Lower leg skin (tissue), 4 donors: ENCODE measurements around the gene ECM1. TPM values are rescaled to one million over a fixed set of nuclear protein-coding genes. Genes with fewer than 3 reads are reported as not detected.

Experiments used
- DNase-seq, 2 donors: peaks; one replicate each; pipeline ENCODE4 v3.0.0-alpha.2; 2019; ENCODE audit warnings: low spot score in 2 of 2
- H3K4me3 ChIP-seq: fragments of 200-600 bp; sonication (generic); 2 replicates; pipeline ENCODE4 v1.5.1; 2017; ENCODE audit warnings: mild to moderate bottlenecking, low read depth; ENCODE audit not compliant: poor library complexity, severe bottlenecking
- CTCF ChIP-seq, 3 donors: fragments of 450-650 bp; IDR thresholded peaks; one replicate each; pipeline ENCODE4 v1.5.1; 2016; ENCODE audit warnings: antibody characterized with exemption in 3 of 3, mild to moderate bottlenecking in 3 of 3, moderate library complexity in 2 of 3
- POLR2A ChIP-seq, 2 donors: fragments of 450-650 bp; IDR thresholded peaks; one replicate each; pipeline ENCODE4 v1.6.1; 2016 to 2017; ENCODE audit warnings: antibody characterized with exemption in 2 of 2, mild to moderate bottlenecking in 1 of 2, moderate library complexity in 1 of 2
- WGBS, 2 donors: methylation state at CpG; one replicate each; pipeline ENCODE4 v1.1.5; 2018; 5-methylcytosine and 5-hydroxymethylcytosine counted together
- intact Hi-C: fragments of 100-400 bp; cut with DNase I; formaldehyde crosslinking; loops from one replicate; pipeline ENCODE4 v1.15.0; 2023; ENCODE audit warnings: low total_unique reads
- total RNA-seq, 4 donors: library from RNA; depleted of rRNA; stranded (reverse); fragments of >200 nt; gene quantifications; one replicate each; pipeline ENCODE4 v1.1.0, GENCODE V29; 2016

ECM1 gene
- total RNA-seq, 4 donors from 2014 or later, result 64.1 to 131 (median 86.2) TPM

GRCh38 chr1:150512846-150513245, 4.9 kb downstream of the ECM1 start:
- DNase-seq, result no peak
- 37 to 71% methylated on average over 2 of the region's 2 CpGs for WGBS, 2 donors
- intact Hi-C loops, result no loop called here
- no peak for TF ChIP-seq CTCF (IDR thresholded peaks at IDR 0.05)
- no peak for TF ChIP-seq POLR2A (IDR thresholded peaks at IDR 0.05)
- H3K4me3 ChIP-seq, result no peak overlapping the region

- intact Hi-C loops, result no loop called here
- no peak for DNase-seq
- H3K4me3 ChIP-seq, result no peak overlapping the region
- TF ChIP-seq CTCF (IDR thresholded peaks at IDR 0.05) (no peak), POLR2A (IDR thresholded peaks at IDR 0.05) (no peak)
- WGBS, 2 donors, result 52 to 61% methylated on average over 7 of the region's 7 CpGs
These were observed 5.5 kb downstream of the ECM1 start for GRCh38 chr1:150513351-150513791.

GRCh38 chr1:150514260-150514659, 6.4 kb downstream of the ECM1 start:
- H3K4me3 ChIP-seq, result no peak overlapping the region
- intact Hi-C loops, result no loop called here
- WGBS, 2 donors, result 91 to 92% methylated on average over 9 of the region's 9 CpGs
- DNase-seq, result no peak
- no peak for TF ChIP-seq CTCF (IDR thresholded peaks at IDR 0.05)
- no peak for TF ChIP-seq POLR2A (IDR thresholded peaks at IDR 0.05)

- intact Hi-C loops, result no loop called here
- WGBS, 2 donors, result 38 to 39% methylated on average over 21 of the region's 21 CpGs
- peak overlapping the region; percentile 28 for H3K4me3 ChIP-seq
- no peak for DNase-seq
- no peak for TF ChIP-seq POLR2A (IDR thresholded peaks at IDR 0.05)
These were observed 7.0 kb downstream of the ECM1 start for GRCh38 chr1:150514913-150515327.

GRCh38 chr1:150515328-150516049, 7.6 kb downstream of the ECM1 start, which contains the start of gene FALEC:
TSS of gene FALEC (plus strand) at chr1:150515752.
- WGBS, 2 donors, result 0% methylated on average over 48 to 50 of the region's 54 CpGs

More at GRCh38 chr1:150515328-150516049, 7.6 kb downstream of the ECM1 start, which contains the start of gene FALEC:
- intact Hi-C loops, result no loop called here
- peak; percentile 94 to 98 for DNase-seq
- TF ChIP-seq POLR2A (IDR thresholded peaks at IDR 0.05) (no peak), CTCF (IDR thresholded peaks at IDR 0.05) (no peak)
- peak within 1 kb of the TSS; percentile 28 for H3K4me3 ChIP-seq
